BLaER1 treated with 17β-estradiol and CSF1 and Interleukin-3, amounts not matched to agents 10 nM and 100 nM (cell line): ENCODE results near the gene SEC61B.

Experiments used
- H3K27ac ChIP-seq, 11 experiments: shearing (Covaris generic); formaldehyde crosslinking; 2 replicates each; pipeline ENCODE4 v1.8.1; 2022
- H3K27me3 ChIP-seq, 11 experiments: shearing (Covaris generic); formaldehyde crosslinking; 2 replicates each; pipeline ENCODE4 v1.8.1; 2022
- H3K36me3 ChIP-seq, 11 experiments: shearing (Covaris generic); formaldehyde crosslinking; 2 replicates each; pipeline ENCODE4 v1.8.1; 2022
- H3K4me1 ChIP-seq, 10 experiments: shearing (Covaris generic); formaldehyde crosslinking; 2 replicates each; pipeline ENCODE4 v1.8.1; 2022
- H3K4me2 ChIP-seq, 11 experiments: shearing (Covaris generic); formaldehyde crosslinking; 2 replicates each; pipeline ENCODE4 v1.8.1; 2022
- H3K4me3 ChIP-seq, 10 experiments: shearing (Covaris generic); formaldehyde crosslinking; 2 replicates each; pipeline ENCODE4 v1.8.1; 2022
- H3K9ac ChIP-seq, 11 experiments: shearing (Covaris generic); formaldehyde crosslinking; 2 replicates each; pipeline ENCODE4 v1.8.1; 2022
- H3K9me3 ChIP-seq, 11 experiments: shearing (Covaris generic); formaldehyde crosslinking; replicated peaks in 1 of 11; 2 replicates each; pipeline ENCODE4 v1.8.1; 2022
- H4K20me1 ChIP-seq, 11 experiments: shearing (Covaris generic); formaldehyde crosslinking; 2 replicates each; pipeline ENCODE4 v1.8.1; 2022
- Cebpa-rat ChIP-seq, 11 experiments: shearing (Covaris generic); IDR thresholded peaks; 2 replicates each; pipeline ENCODE4 v1.8.1; 2022

Gene SEC61B

GRCh38 chr9:99201603-99202002, 20.5 kb upstream of the SEC61B start:
- no peak overlapping the region for H3K27ac ChIP-seq
- no peak for TF ChIP-seq Cebpa-rat (IDR thresholded peaks at IDR 0.05)

GRCh38 chr9:99210572-99210971, 11.5 kb upstream of the SEC61B start:
- Histone ChIP-seq H4K20me1 (peaks cover 1 to 32% (median 14%) of the 10 kb centered on the region in 11 experiments; a peak in 14 of 22 replicates), H3K9ac (no peak overlapping the region), H3K4me1 (peaks cover 0 to 36% (median 0%) of the 10 kb centered on the region in 10 experiments; a peak in 6 of 20 replicates), H3K9me3 (peaks cover 12 to 27% (median 17%) of the 10 kb centered on the region in 11 experiments; a peak in 21 of 22 replicates), H3K27ac (no peak overlapping the region), H3K4me2 (no peak overlapping the region), H3K36me3 (peaks cover 14 to 31% (median 27%) of the 10 kb centered on the region in 11 experiments; a peak in 21 of 22 replicates), H3K4me3 (no peak overlapping the region), H3K27me3 (no peaks in the 10 kb centered on the region)
- TF ChIP-seq Cebpa-rat (IDR thresholded peaks at IDR 0.05), result no peak

More at GRCh38 chr9:99201603-99202002, 20.5 kb upstream of the SEC61B start:
- H3K4me3 ChIP-seq, result no peak overlapping the region
- no peaks in the 10 kb centered on the region for H3K36me3 ChIP-seq
- no peak overlapping the region for H3K4me2 ChIP-seq
- peaks cover 0 to 10% (median 3%) of the 10 kb centered on the region in 10 experiments; a peak in 8 of 20 replicates for H3K4me1 ChIP-seq
- H3K27me3 ChIP-seq, result no peaks in the 10 kb centered on the region
- no peak overlapping the region for H3K9ac ChIP-seq
- no peaks in the 10 kb centered on the region for H3K9me3 ChIP-seq
- no peaks in the 10 kb centered on the region for H4K20me1 ChIP-seq

- H3K9me3 ChIP-seq, result peaks cover 12 to 27% (median 17%) of the 10 kb centered on the region in 11 experiments; a peak in 21 of 22 replicates
- peaks cover 0 to 36% (median 0%) of the 10 kb centered on the region in 10 experiments; a peak in 6 of 20 replicates for H3K4me1 ChIP-seq
- H3K36me3 ChIP-seq, result peaks cover 24 to 43% (median 38%) of the 10 kb centered on the region in 11 experiments
- H3K9ac ChIP-seq, result no peak overlapping the region
- no peaks in the 10 kb centered on the region for H3K27me3 ChIP-seq
- no peak overlapping the region for H3K27ac ChIP-seq
- H3K4me2 ChIP-seq, result peak overlapping the region in 2 of 11 experiments; percentile 18 to 35; a peak in 2 of 22 replicates
- H3K4me3 ChIP-seq, result no peak overlapping the region
- TF ChIP-seq Cebpa-rat (IDR thresholded peaks at IDR 0.05), result no peak
- H4K20me1 ChIP-seq, result peaks cover 12 to 44% (median 25%) of the 10 kb centered on the region in 11 experiments; a peak in 18 of 22 replicates
Observed at GRCh38 chr9:99211746-99212145, 10.3 kb upstream of the SEC61B start.

GRCh38 chr9:99213197-99213596, 8.9 kb upstream of the SEC61B start:
- peaks cover 0 to 36% (median 0%) of the 10 kb centered on the region in 10 experiments; a peak in 6 of 20 replicates for H3K4me1 ChIP-seq
- no peak overlapping the region for H3K4me3 ChIP-seq
- no peak for TF ChIP-seq Cebpa-rat (IDR thresholded peaks at IDR 0.05)
- H3K27me3 ChIP-seq, result no peaks in the 10 kb centered on the region
- peaks cover 23 to 58% (median 39%) of the 10 kb centered on the region in 11 experiments; a peak in 20 of 22 replicates for H4K20me1 ChIP-seq
- H3K27ac ChIP-seq, result no peak overlapping the region
- peaks cover 39 to 58% (median 53%) of the 10 kb centered on the region in 11 experiments for H3K36me3 ChIP-seq
- H3K4me2 ChIP-seq, result peak overlapping the region in 2 of 11 experiments; percentile 3 to 11; a peak in 1 of 22 replicates
- H3K9ac ChIP-seq, result no peak overlapping the region
- H3K9me3 ChIP-seq, result peaks cover 12 to 27% (median 17%) of the 10 kb centered on the region in 11 experiments; a peak in 21 of 22 replicates

GRCh38 chr9:99216073-99216472, 6.0 kb upstream of the SEC61B start:
- Histone ChIP-seq H3K9ac (no peak overlapping the region), H3K4me2 (no peak overlapping the region), H4K20me1 (peaks cover 44 to 87% (median 68%) of the 10 kb centered on the region in 11 experiments; a peak in 21 of 22 replicates), H3K4me3 (no peak overlapping the region), H3K27me3 (no peaks in the 10 kb centered on the region), H3K4me1 (peaks cover 15 to 52% (median 18%) of the 10 kb centered on the region in 10 experiments), H3K36me3 (peaks cover 46 to 74% (median 65%) of the 10 kb centered on the region in 11 experiments), H3K9me3 (peaks cover 9 to 19% (median 13%) of the 10 kb centered on the region in 11 experiments; a peak in 21 of 22 replicates), H3K27ac (no peak overlapping the region)
- no peak for TF ChIP-seq Cebpa-rat (IDR thresholded peaks at IDR 0.05)

- H3K27me3 ChIP-seq, result no peaks in the 10 kb centered on the region
- peak overlapping the region in 7 of 11 experiments; percentile 91 to 99 (median 97); a peak in 10 of 22 replicates for H3K9ac ChIP-seq
- peak overlapping the region in 1 of 11 experiments; percentile 98; a peak in 1 of 22 replicates for H3K27ac ChIP-seq
- peaks cover 30 to 45% (median 37%) of the 10 kb centered on the region in 10 experiments for H3K4me1 ChIP-seq
- peak overlapping the region; percentile 84 to 99 (median 94) for H3K4me2 ChIP-seq
- peaks cover 45 to 94% (median 85%) of the 10 kb centered on the region in 11 experiments; a peak in 21 of 22 replicates for H4K20me1 ChIP-seq
- peaks cover 51 to 69% (median 62%) of the 10 kb centered on the region in 11 experiments for H3K36me3 ChIP-seq
- H3K9me3 ChIP-seq, result no peaks in the 10 kb centered on the region
- peak overlapping the region in 9 of 10 experiments; percentile 86 to 98 (median 92); a peak in 16 of 20 replicates for H3K4me3 ChIP-seq
- no peak for TF ChIP-seq Cebpa-rat (IDR thresholded peaks at IDR 0.05)
Observed at GRCh38 chr9:99220011-99220410, 2.1 kb upstream of the SEC61B start.

- peaks cover 30 to 52% (median 37%) of the 10 kb centered on the region in 10 experiments for H3K4me1 ChIP-seq
- peak overlapping the region; percentile 86 to 98 (median 92) for H3K4me3 ChIP-seq
- no peaks in the 10 kb centered on the region for H3K27me3 ChIP-seq
- peak overlapping the region; percentile 84 to 99 (median 94) for H3K4me2 ChIP-seq
- H3K9me3 ChIP-seq, result no peaks in the 10 kb centered on the region
- no peak for TF ChIP-seq Cebpa-rat (IDR thresholded peaks at IDR 0.05)
- H4K20me1 ChIP-seq, result peaks cover 41 to 94% (median 85%) of the 10 kb centered on the region in 11 experiments; a peak in 21 of 22 replicates
- peak overlapping the region; percentile 90 to 99 (median 96) for H3K9ac ChIP-seq
- peak overlapping the region; percentile 92 to 99 (median 98) for H3K27ac ChIP-seq
- H3K36me3 ChIP-seq, result peaks cover 50 to 69% (median 62%) of the 10 kb centered on the region in 11 experiments
Observed at GRCh38 chr9:99221266-99221620, 839 bp upstream of the SEC61B start.

GRCh38 chr9:99222416-99223270, 561 bp downstream of the SEC61B start:
- Histone ChIP-seq H3K4me3 (peak overlapping the region; percentile 86 to 98 (median 92)), H3K27ac (peak overlapping the region; percentile 92 to 99 (median 98)), H4K20me1 (peaks cover 43 to 94% (median 85%) of the 10 kb centered on the region in 11 experiments; a peak in 21 of 22 replicates), H3K9me3 (no peaks in the 10 kb centered on the region), H3K4me2 (peak overlapping the region; percentile 86 to 99 (median 93)), H3K27me3 (no peaks in the 10 kb centered on the region), H3K36me3 (peaks cover 50 to 69% (median 61%) of the 10 kb centered on the region in 11 experiments), H3K4me1 (peaks cover 30 to 52% (median 37%) of the 10 kb centered on the region in 10 experiments), H3K9ac (peak overlapping the region; percentile 90 to 99 (median 96))
- TF ChIP-seq Cebpa-rat (IDR thresholded peaks at IDR 0.05), result no peak
